ENCODE measurements around the gene DNTT.

DNTT gene

DNA sequence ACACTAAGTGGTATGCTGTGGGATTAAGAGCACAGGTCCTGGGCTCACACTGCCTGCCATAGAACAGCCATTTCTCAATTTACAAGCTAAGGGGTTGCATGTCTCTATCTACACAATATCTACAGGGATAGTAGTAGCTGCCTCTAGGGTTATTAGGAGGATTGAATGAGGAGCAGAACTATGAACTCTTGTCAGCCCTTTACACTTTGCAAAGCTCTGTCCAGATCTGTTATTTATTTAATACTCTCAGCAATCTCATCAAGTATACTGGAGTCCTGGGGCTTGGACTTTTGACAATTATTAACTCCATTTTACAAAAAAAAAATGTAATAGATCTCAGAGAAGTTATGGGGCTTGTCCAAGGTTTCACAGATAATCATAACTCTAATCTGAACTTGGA is 47.8 kb downstream of the DNTT start:
- no peak for DNase-seq

DNA sequence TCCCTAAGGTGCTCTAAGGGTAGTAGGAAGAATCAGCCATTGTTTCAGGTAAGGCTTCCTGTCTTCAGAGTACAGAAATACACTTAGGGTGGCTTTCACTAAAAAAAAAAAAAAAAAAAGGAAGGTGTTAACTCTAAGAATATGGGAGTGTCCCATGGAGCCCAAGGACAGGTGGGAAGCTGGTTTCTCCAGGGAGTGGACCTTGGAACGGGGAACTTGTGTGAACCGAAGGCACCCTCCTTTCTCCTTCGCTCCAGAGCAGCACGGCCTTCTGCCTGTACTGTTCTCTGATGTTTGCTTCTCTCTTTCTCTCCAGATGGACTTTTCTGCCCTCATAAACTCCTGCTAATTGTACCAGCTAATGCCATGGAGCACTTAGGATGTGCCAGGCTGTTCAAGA is 48.3 kb downstream of the DNTT start:
- no peak for DNase-seq

DNA sequence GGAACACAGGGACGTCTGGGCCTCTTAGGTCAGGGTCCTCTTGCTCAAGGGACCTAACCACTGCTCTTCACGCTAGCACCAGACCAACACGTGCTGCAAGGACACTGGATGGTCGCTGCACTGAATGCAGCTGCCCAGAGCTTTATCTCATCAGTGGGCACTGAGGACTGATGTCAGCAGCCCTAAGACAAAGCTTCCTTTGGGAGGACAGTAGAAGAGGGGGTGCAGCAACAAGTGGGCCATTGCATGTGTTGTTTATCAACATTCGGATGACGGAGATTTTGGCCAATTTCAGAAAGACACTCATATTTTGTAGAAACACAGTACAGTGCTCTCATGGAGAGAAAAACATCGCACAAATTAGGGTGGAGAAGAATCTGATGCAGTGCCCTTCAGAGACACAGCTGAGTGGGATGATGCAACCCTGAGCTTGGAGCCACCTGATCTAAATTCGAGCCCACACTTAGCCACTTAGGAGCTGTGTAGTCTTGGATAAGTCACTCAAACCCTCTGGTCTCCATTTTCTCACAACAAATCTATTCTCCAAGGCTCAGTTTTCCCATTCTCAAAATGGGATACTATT is 52.9 kb downstream of the DNTT start:
- no peak for DNase-seq

DNA sequence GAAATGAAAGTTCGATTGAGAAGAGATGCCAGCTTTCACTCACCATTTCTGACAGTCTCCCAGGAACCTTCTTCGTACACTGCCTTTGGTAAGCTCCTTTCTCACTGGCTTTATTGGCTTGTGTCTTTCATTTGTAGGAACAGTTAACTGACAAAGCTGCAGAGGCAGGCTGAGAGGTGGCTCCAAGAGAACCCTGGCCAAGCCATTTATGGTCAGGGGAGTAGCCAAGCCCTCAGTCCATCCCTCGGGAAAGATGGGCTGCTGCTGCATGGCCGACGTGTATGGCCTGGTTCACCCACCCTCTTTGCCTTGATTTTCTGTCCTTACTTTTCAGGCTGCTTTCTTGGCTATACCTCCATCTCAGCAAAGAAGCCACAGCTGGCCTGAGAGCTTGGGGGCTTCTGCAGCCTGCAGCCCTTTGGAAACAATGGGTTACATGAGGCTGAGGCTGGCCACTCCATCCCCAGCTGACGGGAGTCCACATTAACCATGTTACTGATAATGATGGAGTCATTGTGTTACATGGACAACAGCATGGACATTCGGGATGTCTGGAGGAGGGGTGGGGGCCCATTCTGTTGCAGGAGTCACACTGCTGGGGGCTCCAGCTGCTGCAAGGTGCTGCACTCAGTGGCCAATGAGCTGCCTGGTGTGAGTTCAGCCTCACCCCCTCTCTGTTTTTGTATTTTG is 54.8 kb downstream of the DNTT start, which contains the start of gene OPALIN:
Gene OPALIN (minus strand): TSS at position 152 of the 690 bp plus-strand sequence. CDS start 106 bp downstream, at position 46.
- DNase-seq: no peak

DNA sequence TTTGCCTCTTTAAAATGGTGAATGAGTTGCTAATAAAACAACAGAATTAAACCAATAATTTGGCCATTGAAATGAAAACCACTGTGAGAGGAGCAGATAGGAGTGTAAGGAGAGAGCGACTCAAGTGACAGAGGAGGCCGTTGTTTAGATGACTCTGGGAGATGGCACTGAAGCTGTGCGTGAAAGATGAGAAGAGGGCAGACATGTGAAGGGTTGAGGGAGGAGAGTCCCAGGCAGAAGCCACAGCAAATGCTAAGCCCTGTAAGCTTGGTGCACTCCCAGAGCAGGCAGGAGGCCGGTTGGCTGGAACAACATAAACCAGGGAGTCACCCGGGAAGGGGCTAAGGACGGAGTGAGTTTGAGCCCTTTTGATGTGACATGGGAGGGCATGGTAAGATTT is 55.4 kb downstream of the DNTT start:
- DNase-seq: no peak

DNA sequence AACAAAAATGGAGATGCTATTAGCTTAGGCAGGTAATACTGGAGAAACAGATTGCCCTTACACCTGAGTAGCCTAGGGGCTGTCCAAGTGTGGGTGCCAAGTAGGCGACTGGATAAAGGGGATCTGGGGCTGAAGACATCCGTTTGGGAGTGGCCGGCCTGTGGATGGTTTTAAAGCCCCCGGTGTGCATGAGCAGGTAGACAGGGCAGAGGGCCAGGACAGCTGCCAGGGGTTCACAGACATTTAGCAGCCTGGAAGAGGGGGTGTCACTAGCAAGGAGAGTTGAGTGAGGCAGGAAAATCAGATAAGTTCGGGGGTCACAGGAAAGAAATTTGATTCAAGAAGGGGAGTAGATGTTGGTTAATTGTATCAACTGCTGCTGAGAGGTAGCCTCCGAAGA is 56.1 kb downstream of the DNTT start:
- no peak for DNase-seq

DNA sequence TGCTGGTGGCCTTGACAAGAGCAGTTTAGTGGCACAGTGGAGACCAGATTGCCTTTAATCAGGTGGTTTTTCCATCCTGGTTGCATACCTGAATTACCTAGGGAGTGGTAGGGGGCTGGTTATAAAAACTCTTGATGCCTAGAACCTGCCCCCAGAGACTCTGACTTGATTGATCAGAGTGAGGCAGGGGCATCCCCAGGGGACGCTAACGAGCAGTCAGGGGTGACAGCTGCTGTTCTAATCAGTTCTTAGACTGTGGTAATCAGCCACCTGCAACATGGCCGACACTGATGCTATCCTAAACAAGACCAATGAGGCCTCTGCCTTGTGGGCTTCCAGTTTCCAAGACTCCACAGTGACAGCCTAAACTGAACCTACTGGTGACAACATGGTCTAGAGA is 56.5 kb downstream of the DNTT start:
- no peak for DNase-seq

DNA sequence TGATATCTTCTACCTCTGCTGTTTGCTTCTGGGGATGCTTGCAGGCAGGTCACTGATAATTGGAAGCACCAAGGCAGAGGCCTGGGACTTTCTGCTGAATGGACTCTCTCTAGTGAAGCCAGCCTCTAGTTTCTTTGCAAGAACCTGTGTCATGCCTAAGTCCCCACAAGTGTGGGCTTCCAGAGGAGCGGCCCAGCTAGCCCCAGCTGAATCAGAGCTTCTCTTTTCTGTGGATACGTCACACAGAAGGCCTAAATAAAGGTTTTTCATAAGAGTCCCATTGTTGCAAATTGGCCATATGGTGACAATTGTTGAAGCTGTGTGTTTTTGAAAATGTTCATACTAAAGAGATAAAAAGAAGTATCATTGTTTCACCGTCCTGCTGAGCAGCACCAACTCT is 61.3 kb downstream of the DNTT start:
- DNase-seq: no peak

DNA sequence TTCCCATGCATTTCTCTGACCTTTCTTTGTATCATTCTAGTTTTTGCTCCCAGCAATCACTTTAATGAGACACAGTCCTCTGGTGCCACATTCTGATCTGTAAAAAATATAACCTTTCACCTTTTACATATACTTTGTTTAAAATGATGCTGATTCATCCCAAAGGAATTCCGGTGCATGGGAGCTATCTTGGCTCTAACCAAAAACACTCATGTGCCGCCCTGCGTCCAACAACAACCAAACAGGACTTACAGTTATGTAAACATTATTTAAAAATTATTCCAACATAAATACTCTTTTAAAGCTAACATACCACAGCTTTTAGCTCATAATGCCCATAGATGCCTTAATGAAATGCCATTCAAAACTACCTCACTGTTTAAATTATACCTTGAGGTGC is 62.3 kb downstream of the DNTT start:
- DNase-seq: no peak

DNA sequence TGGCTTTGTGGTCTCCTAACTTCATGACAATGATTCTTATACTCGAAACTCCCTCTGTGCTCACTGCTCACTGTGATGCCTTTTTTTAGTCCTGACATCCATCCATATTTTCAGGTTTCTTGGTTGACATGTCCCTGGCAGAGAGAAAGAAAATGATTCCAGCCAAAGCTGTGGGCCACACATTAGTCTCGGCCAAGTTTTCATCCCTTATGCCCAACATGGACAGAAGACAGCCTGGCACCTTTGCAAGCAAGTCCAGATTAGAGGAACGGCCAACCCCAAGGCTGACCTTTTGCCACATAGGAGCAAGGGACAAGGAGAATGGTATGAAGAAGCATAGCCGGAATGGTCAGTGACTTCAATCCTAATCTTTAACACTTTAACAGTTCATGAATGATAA is 63.2 kb downstream of the DNTT start:
- DNase-seq: no peak

DNA sequence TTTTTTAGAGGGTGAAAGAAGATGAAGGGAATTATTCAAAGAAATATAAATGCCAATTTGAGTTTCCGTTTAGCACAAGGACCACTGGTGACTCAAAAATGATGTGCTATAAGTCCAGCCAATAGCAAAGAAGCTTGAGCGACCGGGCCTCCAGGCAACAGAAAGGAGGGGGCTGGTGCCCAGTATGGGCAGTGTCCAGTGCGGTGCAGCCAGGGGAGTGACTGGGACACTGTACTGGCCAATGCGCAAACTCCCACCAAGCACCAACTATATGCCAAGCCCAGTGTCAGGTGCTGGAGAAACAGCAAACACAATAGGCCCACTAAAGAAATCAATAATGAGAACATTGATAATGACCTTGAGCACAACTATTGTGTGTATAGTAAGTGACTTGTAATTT is 64.7 kb downstream of the DNTT start:
- no peak for DNase-seq

DNA sequence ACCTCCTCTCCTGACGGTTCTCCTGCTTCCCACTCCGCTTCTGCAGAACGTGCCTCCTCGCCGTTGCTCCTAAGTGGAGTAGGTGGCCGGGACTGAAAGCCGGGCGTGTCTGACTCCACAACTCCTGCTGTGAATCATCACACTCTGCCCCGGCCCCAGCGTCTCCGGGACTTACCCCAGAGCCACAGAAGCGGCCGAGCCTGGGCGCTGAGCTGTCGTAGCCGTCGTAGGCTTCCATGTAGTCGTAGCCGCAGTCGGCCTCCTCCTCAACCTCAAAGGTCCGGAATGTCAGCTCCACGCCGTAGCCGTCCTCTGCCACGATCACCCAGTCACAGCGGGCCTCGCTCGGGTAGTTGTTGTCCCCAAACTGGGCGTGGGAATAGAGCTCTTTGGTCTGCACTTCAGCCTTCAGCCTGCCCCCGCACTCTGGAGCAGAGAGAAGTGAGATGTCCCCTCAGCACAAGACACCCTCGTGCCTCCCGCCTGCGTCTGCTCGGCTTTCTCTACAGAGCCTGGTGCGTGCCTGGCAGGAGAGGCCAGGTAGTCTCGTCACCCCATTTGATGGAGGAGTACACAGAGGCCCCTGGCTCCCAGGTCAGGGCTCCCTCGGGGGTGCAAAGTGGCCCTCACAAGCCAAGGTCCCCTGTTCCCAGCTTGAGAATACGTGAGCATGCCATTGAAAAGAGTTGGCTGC is 65.8 kb downstream of the DNTT start:
- DNase-seq: no peak

DNA sequence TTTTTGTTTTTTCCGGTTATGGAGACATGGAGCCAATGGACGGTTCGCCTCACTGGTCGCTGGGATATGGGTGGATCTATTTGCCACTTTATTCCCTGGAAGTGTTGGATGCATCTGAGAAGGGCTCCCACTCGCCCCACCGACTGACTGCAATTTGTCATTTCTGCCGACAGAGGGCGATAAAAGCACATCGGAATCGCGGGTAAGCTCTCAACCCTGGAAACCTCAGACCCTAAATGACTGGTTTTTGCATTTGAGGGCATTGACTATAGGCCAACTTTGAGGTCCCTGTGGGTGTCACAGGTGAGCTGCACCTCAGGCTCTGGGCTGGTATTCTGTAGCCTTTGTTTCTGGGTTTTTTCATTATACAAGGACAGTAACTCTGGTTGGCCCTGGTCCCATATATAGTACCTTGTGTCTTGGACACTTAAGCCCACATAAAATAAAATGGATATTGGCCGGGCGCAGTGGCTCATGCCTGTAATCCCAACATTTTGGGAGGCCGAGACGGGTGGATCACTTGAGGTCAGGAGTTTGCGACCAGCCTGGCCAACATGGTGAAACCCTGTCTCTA is 66.4 kb downstream of the DNTT start:
- DNase-seq: peak; percentile 21

DNA sequence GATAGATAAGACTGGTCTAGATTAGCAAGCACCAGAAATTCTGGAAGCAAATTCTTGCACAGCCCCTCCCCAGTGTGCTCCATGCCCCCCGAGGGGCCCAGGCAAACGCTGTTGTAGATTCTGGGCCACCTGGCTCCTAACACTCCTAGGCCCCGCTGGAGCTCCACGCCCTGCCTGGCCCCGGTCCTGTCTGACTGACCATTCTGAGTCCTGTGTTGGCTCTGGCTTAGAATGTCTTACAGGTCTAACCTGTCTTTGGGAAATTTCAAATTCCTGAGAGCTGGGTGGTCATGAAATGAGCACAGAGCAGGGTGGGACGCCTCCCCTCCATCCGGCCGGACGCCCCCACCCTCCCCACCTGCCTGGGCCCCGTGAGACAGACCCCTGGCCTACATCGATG is 67.1 kb downstream of the DNTT start:
- no peak for DNase-seq

DNA sequence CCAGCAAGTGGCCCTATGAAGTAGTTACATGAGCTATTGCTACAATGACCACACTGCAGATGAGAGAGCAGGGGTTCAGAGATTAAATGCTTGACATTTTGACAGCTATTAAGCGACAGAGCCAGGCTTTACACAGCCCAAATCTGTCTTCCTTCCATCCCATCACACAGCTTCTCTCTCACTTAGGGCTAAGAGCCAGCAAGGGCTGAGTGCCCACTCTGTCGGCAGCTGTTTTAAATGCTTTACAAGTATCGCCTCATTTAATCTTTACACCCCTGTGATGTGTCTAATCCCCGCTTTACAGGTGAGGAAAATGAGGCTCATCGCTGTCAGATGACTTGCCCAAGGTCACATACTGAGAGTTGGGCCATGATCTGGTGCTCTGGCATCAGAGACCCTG is 69.8 kb downstream of the DNTT start:
- no peak for DNase-seq

DNA sequence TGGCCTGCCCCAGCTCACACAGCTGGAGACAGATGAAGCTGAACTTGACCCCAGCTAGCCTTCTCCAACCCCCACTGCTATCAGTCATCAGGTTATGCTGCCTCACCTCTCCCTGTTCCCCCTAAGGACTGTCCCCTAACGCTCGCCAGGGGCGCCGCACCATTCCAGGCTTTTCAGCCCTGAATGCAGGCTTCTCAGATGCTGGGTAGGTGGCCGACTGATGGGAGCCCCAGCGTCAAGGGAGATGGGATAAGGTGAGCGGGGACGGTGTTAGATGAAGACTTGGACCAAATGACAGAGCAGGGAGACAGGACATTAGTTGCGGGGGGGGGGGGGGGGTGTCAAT is 70.4 kb downstream of the DNTT start:
- DNase-seq: no peak

DNA sequence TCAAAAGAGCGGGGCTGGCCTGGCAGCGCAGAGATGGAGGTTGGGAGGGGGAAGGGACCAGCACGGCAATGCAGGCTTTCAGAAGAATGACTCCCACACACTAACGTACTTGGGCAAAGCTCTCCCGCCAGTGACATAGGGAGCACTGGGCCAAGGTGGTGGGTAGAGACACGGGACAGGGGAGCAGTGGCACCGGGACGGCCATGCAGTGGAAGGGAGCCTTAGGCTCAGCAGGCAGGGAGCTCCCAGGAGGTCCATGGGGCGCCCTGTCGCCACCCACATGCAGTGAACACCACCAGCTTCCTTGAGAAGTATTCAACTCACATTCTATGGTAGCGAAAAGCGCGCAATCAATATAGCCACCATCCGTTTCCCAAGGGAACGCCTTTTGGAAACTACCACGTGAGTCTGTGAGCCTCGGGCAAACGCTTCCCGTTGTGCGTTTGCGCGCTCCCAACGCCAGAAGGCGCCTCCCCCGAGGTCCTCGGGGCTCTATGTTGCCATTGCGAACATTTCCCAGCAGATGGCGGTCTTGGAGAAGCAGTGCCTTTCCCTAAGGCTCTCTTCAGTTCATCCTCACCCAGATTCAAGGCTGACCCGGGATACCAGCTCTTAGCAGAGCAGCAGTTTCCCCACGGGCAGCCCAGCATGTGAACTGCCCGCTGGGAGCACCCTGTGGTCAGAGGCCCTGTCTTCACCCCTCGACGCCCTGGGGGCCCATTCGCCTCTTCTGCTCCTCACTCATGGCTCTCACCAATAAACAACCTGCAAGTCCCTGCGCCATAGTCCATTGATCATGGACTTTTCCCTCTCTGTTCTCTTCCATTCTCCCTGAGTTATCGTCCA is 71.0 kb downstream of the DNTT start:
- peak; percentile 54 for DNase-seq

DNA sequence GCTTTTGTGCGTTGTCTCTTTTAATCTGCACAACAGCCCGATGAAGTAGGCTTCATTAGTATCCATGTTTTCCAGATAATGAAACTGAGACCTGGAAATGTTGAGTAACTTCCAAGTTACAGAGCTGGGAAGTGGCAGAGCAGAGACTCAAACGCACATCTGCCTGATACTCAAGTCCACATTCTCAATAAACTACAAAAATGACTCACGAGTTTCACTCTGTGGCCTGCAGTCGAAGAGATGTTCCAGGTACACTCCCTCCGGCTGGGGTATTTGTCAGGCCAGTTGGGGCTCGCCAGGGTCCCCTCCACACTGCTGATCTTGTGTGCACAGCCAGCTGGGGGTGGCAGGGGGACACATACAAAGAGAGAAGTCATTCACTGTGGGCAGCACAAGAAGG is 72.2 kb downstream of the DNTT start:
- DNase-seq: no peak

DNA sequence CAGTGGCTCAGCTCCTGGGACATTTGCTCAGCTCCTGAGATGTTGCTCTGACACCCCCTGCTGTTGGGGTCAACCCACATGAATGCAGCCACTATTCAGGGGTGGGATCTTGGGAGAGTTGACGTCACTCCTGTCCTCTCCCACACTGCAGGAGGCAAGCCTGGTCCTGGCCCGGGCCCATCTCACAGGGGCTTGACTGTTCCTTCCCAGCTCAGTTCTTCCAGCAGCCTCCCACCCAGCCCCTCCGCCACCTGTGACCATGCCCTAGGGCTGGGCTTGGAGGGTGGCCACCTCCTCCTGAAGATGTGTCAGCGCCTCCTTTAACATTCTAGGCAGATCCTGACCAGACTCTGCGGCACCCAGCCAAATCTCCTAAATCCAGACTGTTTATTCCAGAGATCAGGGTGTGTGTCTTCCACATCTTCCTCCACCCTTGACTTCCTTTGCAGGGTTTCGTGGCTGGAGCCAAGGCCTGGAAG is 73.6 kb downstream of the DNTT start:
- DNase-seq: no peak

DNA sequence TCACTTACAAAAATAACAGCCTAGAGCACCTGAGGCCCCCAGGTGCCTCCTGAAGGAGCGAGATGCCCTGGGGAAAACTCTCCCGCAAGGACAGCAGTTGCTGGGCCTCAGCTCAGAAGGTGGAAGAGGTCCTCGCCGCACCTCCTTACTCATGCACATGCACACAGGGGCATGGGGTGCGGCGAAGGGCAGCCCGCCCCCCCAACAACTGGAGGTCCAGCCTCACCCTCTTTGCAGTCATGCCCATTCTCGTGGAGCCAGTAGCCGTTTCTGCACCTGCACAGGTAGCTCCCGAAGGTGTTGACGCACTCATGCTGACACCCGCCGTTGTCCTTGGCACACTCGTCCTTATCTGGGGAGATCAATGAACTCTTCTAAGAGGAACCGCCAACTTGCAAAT is 74.5 kb downstream of the DNTT start:
- no peak for DNase-seq

DNA sequence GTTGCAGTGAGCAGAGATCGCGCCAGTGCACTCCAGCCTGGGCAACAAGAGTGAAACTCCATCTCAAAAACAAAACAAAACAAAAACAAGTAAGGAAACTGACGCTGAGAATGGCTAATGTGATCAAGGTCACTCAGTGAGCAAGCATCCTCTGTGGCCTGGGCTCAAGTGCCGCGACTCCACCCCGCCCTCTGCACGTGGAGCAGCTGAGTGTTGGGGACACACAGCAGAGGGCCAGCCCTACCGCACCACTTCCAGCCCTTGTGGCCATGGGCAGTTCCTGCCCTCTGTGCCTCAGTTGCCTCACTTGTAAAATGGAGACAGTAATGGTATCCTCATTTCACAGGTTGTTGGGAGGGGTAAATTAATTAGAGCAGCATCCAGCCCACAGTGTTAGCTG is 75.5 kb downstream of the DNTT start:
- DNase-seq: no peak

DNA sequence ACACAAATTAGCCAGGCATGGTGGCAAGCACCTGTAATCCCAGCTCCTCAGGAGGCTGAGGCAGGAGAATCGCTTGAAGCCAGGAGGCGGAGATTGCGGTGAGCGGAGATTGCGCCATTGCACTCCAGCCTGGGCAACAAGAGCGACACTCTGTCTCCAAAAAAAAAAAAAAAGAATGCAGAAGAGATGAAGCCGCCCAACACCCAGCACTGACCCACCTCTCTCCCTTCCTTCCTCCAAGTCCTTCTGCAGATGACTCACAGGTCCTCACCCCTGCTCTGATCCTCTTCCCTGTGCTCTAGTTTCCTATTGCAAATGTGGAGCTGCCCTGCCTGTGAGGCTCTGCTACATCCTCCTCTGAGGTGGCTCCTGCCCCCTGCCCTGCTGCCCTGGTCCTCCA is 76.6 kb downstream of the DNTT start:
- DNase-seq: no peak

DNA sequence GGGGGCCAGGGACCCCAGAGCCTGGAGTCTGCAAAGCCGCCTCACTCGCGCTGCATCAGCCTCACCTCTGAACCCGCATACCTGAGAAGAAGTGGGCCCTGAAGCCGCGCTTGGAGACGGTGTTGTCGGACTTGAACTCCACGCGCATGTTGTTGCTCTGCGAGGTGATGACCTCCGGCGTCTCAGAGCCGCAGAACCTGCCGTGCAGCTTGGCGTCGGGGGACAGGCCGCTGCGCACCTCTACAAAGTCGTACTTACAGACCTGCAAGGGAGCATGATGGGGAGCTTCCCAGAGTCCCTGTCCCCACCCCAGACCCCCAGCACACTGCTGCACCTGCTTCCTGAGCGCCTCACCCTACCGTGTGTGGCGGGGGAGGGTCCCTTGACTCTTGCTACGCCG is 80.3 kb downstream of the DNTT start:
- no peak for DNase-seq
